GM21786 (cell line): Measurements from ENCODE around the gene MAP3K14.

Experiments
- ATAC-seq: cut with Tn5 transposase; IDR thresholded peaks from one replicate; pipeline ENCODE4 v1.9.1; 2021; ENCODE audit not compliant: unreplicated experiment

Gene MAP3K14

GRCh38 chr17:45238155-45238774 is 78.6 kb downstream of the MAP3K14 start:
- ATAC-seq, result no peak

- no peak for ATAC-seq
These were observed 79.1 kb downstream of the MAP3K14 start for GRCh38 chr17:45237686-45238085.

- ATAC-seq, result no peak
These were observed 80.6 kb downstream of the MAP3K14 start for GRCh38 chr17:45236282-45236606.

- no peak for ATAC-seq
These were observed 81.2 kb downstream of the MAP3K14 start for GRCh38 chr17:45235416-45236281.

- no peak for ATAC-seq
These were observed 82.0 kb downstream of the MAP3K14 start for GRCh38 chr17:45234641-45235415.

- ATAC-seq, result no peak
These were observed 83.3 kb downstream of the MAP3K14 start for GRCh38 chr17:45233423-45233924.

GRCh38 chr17:45232514-45233422 is 84.1 kb downstream of the MAP3K14 start:
- ATAC-seq, result no peak

- no peak for ATAC-seq
These were observed 85.2 kb downstream of the MAP3K14 start for GRCh38 chr17:45231481-45232116.

- no peak for ATAC-seq
These were observed 85.9 kb downstream of the MAP3K14 start for GRCh38 chr17:45230787-45231480.

GRCh38 chr17:45230410-45230786 is 86.4 kb downstream of the MAP3K14 start:
- ATAC-seq, result no peak

GRCh38 chr17:45229681-45230409 is 87.0 kb downstream of the MAP3K14 start:
- no peak for ATAC-seq

GRCh38 chr17:45228763-45229539 is 87.9 kb downstream of the MAP3K14 start:
- ATAC-seq, result peak; percentile 22

- ATAC-seq, result no peak
These were observed 88.7 kb downstream of the MAP3K14 start for GRCh38 chr17:45227926-45228762.

- ATAC-seq, result peak; percentile 22
These were observed 89.5 kb downstream of the MAP3K14 start for GRCh38 chr17:45227101-45227925.

- no peak for ATAC-seq
These were observed 90.2 kb downstream of the MAP3K14 start for GRCh38 chr17:45226576-45226975.

- peak; percentile 46 for ATAC-seq
These were observed 90.8 kb downstream of the MAP3K14 start for GRCh38 chr17:45225964-45226530.
